Caco-2 (cell line): ENCODE measurements around the gene TMPRSS3. TPM values are rescaled to one million over a fixed set of nuclear protein-coding genes. Genes with fewer than 3 reads are reported as not detected.

Experiments used
- BruUV-seq: library from RNA; stranded (reverse); fragments of 400-500 nt; replicated peaks from 2 replicates; lab custom pipeline; 2021; lab: Mats Ljungman, UMichigan
- CTCF ChIA-PET: fragments of 300-600 bp; sonication (Branson Sonifier 250); formaldehyde crosslinking; loops from one replicate; lab custom pipeline; 2022; ENCODE audit warnings: antibody characterized with exemption; lab: Charles Lee
- POLR2A ChIA-PET: fragments of 300-600 bp; sonication (Branson Sonifier 250); formaldehyde crosslinking; loops from one replicate; lab custom pipeline; 2022; ENCODE audit warnings: antibody characterized with exemption; lab: Charles Lee
- DNase-seq, 2 experiments: peaks; one replicate each; pipeline versions ENCODE4 v3.0.0 to v3.0.0-alpha.2; 2020 to 2022
- H3K27me3 ChIP-seq: replicated peaks from 2 replicates; pipeline ENCODE4 v1.6.0; 2011; ENCODE audit warnings: low read length; ENCODE audit not compliant: control insufficient read depth, insufficient read depth
- H3K36me3 ChIP-seq: 2 replicates; pipeline ENCODE4 v1.5.1; 2011; ENCODE audit warnings: low read length; ENCODE audit not compliant: control insufficient read depth, insufficient read depth
- H3K4me1 ChIP-seq: fragments of 250-450 bp; sonication (Bioruptor Pico); 2 replicates; pipeline ENCODE4 v1.5.1; 2020; ENCODE audit warnings: mild to moderate bottlenecking
- H3K4me3 ChIP-seq: 2 replicates; pipeline ENCODE4 v1.5.1; 2011; ENCODE audit warnings: low read depth, mild to moderate bottlenecking, control low read depth, low read length
- H3K9me3 ChIP-seq: fragments of 250-450 bp; sonication (Bioruptor Pico); 2 replicates; pipeline ENCODE4 v1.5.1; 2020; ENCODE audit warnings: mild to moderate bottlenecking, moderate library complexity
- H3K27ac Mint-ChIP-seq: one replicate; pipeline ENCODE4 v1.8.0; 2022; ENCODE audit warnings: mixed read lengths; ENCODE audit not compliant: unreplicated experiment
- H3K27me3 Mint-ChIP-seq: one replicate; pipeline ENCODE4 v1.8.0; 2022; ENCODE audit warnings: mixed read lengths; ENCODE audit not compliant: insufficient read depth, unreplicated experiment
- H3K36me3 Mint-ChIP-seq: one replicate; pipeline ENCODE4 v1.8.0; 2022; ENCODE audit warnings: mild to moderate bottlenecking, mixed read lengths; ENCODE audit not compliant: insufficient read depth, unreplicated experiment
- H3K4me1 Mint-ChIP-seq: one replicate; pipeline ENCODE4 v1.8.0; 2022; ENCODE audit warnings: low read depth, mixed read lengths; ENCODE audit not compliant: unreplicated experiment
- H3K4me3 Mint-ChIP-seq: one replicate; pipeline ENCODE4 v1.8.0; 2022; ENCODE audit warnings: mild to moderate bottlenecking, moderate library complexity, mixed read lengths; ENCODE audit not compliant: unreplicated experiment
- H3K9me3 Mint-ChIP-seq: one replicate; pipeline ENCODE4 v1.8.0; 2022; ENCODE audit warnings: mixed read lengths; ENCODE audit not compliant: unreplicated experiment
- intact Hi-C: fragments of 100-400 bp; cut with micrococcal nuclease; formaldehyde crosslinking; loops from one replicate; pipeline ENCODE4 v1.10.0; 2022; ENCODE audit not compliant: unreplicated experiment
- total RNA-seq: library from RNA; stranded (reverse); gene quantifications from 2 replicates; pipeline ENCODE4 v1.2.3, GENCODE V29; 2022
- TF ChIP-seq, protein P1 (sequence below), 2 experiments: fragments of 200-600 bp in 1 of 2; IDR thresholded peaks; 1 replicate in 1 of 2; 2 replicates in 1 of 2; pipeline versions ENCODE4 v1.5.1 to v1.8.0; 2011 to 2022; ENCODE audit warnings: antibody characterized with exemption in 1 of 2, control low read depth in 1 of 2, inconsistent platforms in 1 of 2, low read depth in 1 of 2, low read length in 1 of 2, mild to moderate bottlenecking in 1 of 2, moderate library complexity in 1 of 2; ENCODE audit not compliant: insufficient read depth in 1 of 2, severe bottlenecking in 1 of 2, unreplicated experiment in 1 of 2

TMPRSS3 gene
- total RNA-seq, 1 experiment from 2014 or later: not detected

GRCh38 chr21:42432695-42433094 lies 36.8 kb upstream of the TMPRSS3 start:
- Mint-ChIP-seq H3K36me3 (no peaks in the 10 kb centered on the region), H3K4me3 (no peak overlapping the region), H3K4me1 (no peaks in the 10 kb centered on the region), H3K9me3 (no peaks in the 10 kb centered on the region), H3K27me3 (peaks cover 14% of the 10 kb centered on the region), H3K27ac (no peak overlapping the region)
- Histone ChIP-seq H3K4me1 (no peaks in the 10 kb centered on the region), H3K27me3 (no peaks in the 10 kb centered on the region), H3K4me3 (no peak overlapping the region), H3K9me3 (no peaks in the 10 kb centered on the region), H3K36me3 (no peaks in the 10 kb centered on the region)
- TF ChIP-seq, protein P1, sequence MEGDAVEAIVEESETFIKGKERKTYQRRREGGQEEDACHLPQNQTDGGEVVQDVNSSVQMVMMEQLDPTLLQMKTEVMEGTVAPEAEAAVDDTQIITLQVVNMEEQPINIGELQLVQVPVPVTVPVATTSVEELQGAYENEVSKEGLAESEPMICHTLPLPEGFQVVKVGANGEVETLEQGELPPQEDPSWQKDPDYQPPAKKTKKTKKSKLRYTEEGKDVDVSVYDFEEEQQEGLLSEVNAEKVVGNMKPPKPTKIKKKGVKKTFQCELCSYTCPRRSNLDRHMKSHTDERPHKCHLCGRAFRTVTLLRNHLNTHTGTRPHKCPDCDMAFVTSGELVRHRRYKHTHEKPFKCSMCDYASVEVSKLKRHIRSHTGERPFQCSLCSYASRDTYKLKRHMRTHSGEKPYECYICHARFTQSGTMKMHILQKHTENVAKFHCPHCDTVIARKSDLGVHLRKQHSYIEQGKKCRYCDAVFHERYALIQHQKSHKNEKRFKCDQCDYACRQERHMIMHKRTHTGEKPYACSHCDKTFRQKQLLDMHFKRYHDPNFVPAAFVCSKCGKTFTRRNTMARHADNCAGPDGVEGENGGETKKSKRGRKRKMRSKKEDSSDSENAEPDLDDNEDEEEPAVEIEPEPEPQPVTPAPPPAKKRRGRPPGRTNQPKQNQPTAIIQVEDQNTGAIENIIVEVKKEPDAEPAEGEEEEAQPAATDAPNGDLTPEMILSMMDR (IDR thresholded peaks at IDR 0.05; ENCODE audit: insufficient read depth in 1 of 2, low read depth in 1 of 2, low read length in 1 of 2, severe bottlenecking in 1 of 2, unreplicated experiment in 1 of 2): no peak
- BruUV-seq: no TSS peak
- no peak for DNase-seq
- CTCF ChIA-PET: interaction anchor here (0.5 kb wide), 1 partner anchor 123 kb away, joined by 7 read pairs; no protein-coding TSS in a partner anchor
- POLR2A ChIA-PET: no interaction called here
- intact Hi-C loops: no loop called here

- DNase-seq: no peak
- H3K4me3 Mint-ChIP-seq: no peak overlapping the region
- no peaks in the 10 kb centered on the region for H3K9me3 Mint-ChIP-seq
- POLR2A ChIA-PET: no interaction called here
- no TSS peak for BruUV-seq
- Histone ChIP-seq H3K4me1 (no peaks in the 10 kb centered on the region), H3K36me3 (no peaks in the 10 kb centered on the region), H3K27me3 (no peaks in the 10 kb centered on the region), H3K4me3 (no peak overlapping the region), H3K9me3 (no peaks in the 10 kb centered on the region)
- TF ChIP-seq, protein P1 (IDR thresholded peaks at IDR 0.05; ENCODE audit: insufficient read depth in 1 of 2, low read depth in 1 of 2, low read length in 1 of 2, severe bottlenecking in 1 of 2, unreplicated experiment in 1 of 2): no peak
- no peaks in the 10 kb centered on the region for H3K4me1 Mint-ChIP-seq
- H3K36me3 Mint-ChIP-seq: no peaks in the 10 kb centered on the region
- CTCF ChIA-PET: no interaction called here
- H3K27ac Mint-ChIP-seq: no peak overlapping the region
- H3K27me3 Mint-ChIP-seq: peaks cover 14% of the 10 kb centered on the region
- intact Hi-C loops: no loop called here
These were observed 35.3 kb upstream of the TMPRSS3 start for GRCh38 chr21:42431196-42431595.

DNA sequence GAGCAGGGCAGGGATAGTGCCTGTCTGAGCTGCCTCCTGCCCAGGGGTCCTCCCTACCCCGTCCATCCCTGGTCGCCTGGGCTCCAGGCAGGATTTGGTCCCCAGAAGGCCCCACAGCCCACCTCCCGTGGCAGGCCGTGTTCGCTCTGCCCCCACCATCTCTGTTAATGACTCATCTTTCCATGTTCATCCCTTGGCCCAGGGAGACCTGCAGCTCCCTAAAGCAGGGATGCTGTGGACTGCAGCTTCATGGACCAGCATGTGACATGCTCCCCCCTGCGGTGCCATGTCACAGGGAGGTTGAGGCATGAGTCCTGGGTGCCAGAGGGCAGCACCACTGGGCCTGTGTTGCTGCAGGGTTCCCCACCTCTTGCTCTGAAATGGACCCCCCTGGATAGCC lies 34.7 kb upstream of the TMPRSS3 start:
- Mint-ChIP-seq H3K36me3 (no peaks in the 10 kb centered on the region), H3K4me1 (peaks cover 5% of the 10 kb centered on the region), H3K9me3 (no peaks in the 10 kb centered on the region), H3K27ac (no peak overlapping the region), H3K4me3 (no peak overlapping the region), H3K27me3 (peaks cover 14% of the 10 kb centered on the region)
- no peaks in the 10 kb centered on the region for H3K27me3 ChIP-seq
- intact Hi-C loops: no loop called here
- BruUV-seq: no TSS peak
- H3K4me1 ChIP-seq: no peaks in the 10 kb centered on the region
- no peaks in the 10 kb centered on the region for H3K9me3 ChIP-seq
- TF ChIP-seq, protein P1 (IDR thresholded peaks at IDR 0.05; ENCODE audit: insufficient read depth in 1 of 2, low read depth in 1 of 2, low read length in 1 of 2, severe bottlenecking in 1 of 2, unreplicated experiment in 1 of 2): no peak
- DNase-seq: no peak
- ChIA-PET CTCF (interaction anchor here (0.6 kb wide), 1 partner anchor 25 kb away, joined by 4 read pairs; no protein-coding TSS in a partner anchor), POLR2A (no interaction called here)
- H3K36me3 ChIP-seq: no peaks in the 10 kb centered on the region
- H3K4me3 ChIP-seq: no peak overlapping the region
